ENCODE data around the gene FCHSD1. TPM values are rescaled to one million over a fixed set of nuclear protein-coding genes. Genes with fewer than 3 reads are reported as not detected.

Gene FCHSD1
- total RNA-seq, 2 donors from 2014 or later, result 24.9 to 30.2 TPM

- Histone ChIP-seq H3K27ac (no peak overlapping the region), H3K9me3 (no peaks in the 10 kb centered on the region), H3K4me1 (replicated peaks) (no peaks in the 10 kb centered on the region), H3K36me3 (no peaks in the 10 kb centered on the region), H3K4me3 (no peak overlapping the region), H3K27me3 (replicated peaks; ENCODE audit: insufficient read depth) (peaks cover 4% of the 10 kb centered on the region)
- DNase-seq (ENCODE audit: low spot score), result no peak
- intact Hi-C loops (cut with DNase I), result no loop called here
- no peak for TF ChIP-seq POLR2AphosphoS5 (IDR thresholded peaks at IDR 0.05)
- TF ChIP-seq CTCF (IDR thresholded peaks at IDR 0.05), result no peak
- no peak for TF ChIP-seq POLR2A (IDR thresholded peaks at IDR 0.05)
- 61% methylated on average over 5 of the region's 5 CpGs for WGBS
Observed at GRCh38 chr5:141694479-141694878, 43.3 kb upstream of the FCHSD1 start.

- intact Hi-C loops (cut with DNase I), result loop anchor here (2.0 kb wide), 2 partner anchors 186 to 268 kb away; partner anchors contain the start of gene PCDH1
- Histone ChIP-seq H3K4me1 (replicated peaks) (no peaks in the 10 kb centered on the region), H3K27me3 (replicated peaks; ENCODE audit: insufficient read depth) (no peaks in the 10 kb centered on the region), H3K36me3 (no peaks in the 10 kb centered on the region), H3K9me3 (no peaks in the 10 kb centered on the region), H3K27ac (no peak overlapping the region), H3K4me3 (no peak overlapping the region)
- TF ChIP-seq POLR2AphosphoS5 (IDR thresholded peaks at IDR 0.05) (no peak), CTCF (IDR thresholded peaks at IDR 0.05) (no peak), POLR2A (IDR thresholded peaks at IDR 0.05) (no peak)
- WGBS, result 75% methylated on average over 25 of the region's 25 CpGs
- no peak for DNase-seq (ENCODE audit: low spot score)
Observed at GRCh38 chr5:141692919-141693725, 41.9 kb upstream of the FCHSD1 start.

- no peaks in the 10 kb centered on the region for H3K36me3 ChIP-seq
- peak overlapping the region; percentile 9 to 22 for H3K4me3 ChIP-seq
- no peaks in the 10 kb centered on the region for H3K4me1 ChIP-seq (replicated peaks)
- H3K27ac ChIP-seq, result no peak overlapping the region
- intact Hi-C loops (cut with DNase I), result loop anchor here (2.0 kb wide), 2 partner anchors 186 to 268 kb away; partner anchors contain the start of gene PCDH1
- no peaks in the 10 kb centered on the region for H3K9me3 ChIP-seq
- DNase-seq (ENCODE audit: low spot score), result no peak
- TF ChIP-seq CTCF (IDR thresholded peaks at IDR 0.05), result no peak
- no peak for TF ChIP-seq POLR2A (IDR thresholded peaks at IDR 0.05)
- TF ChIP-seq POLR2AphosphoS5 (IDR thresholded peaks at IDR 0.05), result no peak
- no peaks in the 10 kb centered on the region for H3K27me3 ChIP-seq (replicated peaks; ENCODE audit: insufficient read depth)
- 25% methylated on average over 5 of the region's 5 CpGs for WGBS
Observed at GRCh38 chr5:141692533-141692888, 41.3 kb upstream of the FCHSD1 start.

DNA sequence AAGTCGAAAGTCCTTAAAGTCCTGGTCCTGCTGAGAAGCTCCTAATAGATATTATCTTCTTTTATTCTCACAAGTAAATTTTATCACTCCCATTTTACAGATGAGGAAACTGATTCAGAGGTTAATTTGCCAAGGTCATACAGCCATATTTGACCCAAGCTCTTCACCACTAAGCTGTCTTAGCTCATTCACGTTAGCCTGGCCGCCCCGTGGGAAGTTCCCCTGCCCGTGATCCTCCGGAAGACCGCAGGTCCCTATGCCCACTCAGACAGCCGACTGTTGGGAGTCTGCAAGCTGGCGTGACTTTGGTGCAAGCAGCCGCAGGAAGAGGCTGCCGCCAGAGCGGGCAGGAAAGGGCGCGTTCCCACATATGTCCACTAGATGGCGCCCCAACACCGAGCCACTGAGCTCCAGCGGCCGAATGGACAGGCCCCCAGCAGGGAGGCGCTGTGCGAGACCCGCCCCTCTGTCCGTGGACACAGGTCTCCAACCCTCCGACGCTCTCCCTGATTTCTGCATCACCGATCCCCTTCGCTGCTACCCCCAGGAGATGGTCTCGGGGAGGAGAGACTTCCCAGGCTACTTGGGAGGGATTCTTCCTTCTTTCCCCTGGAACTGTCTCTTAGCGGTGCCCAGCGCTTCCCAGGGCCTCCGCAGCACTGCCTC is 40.8 kb upstream of the FCHSD1 start:
- peak; percentile 83 for DNase-seq (ENCODE audit: low spot score)
- Histone ChIP-seq H3K27me3 (replicated peaks; ENCODE audit: insufficient read depth) (no peaks in the 10 kb centered on the region), H3K27ac (no peak overlapping the region), H3K36me3 (no peaks in the 10 kb centered on the region), H3K4me1 (replicated peaks) (no peaks in the 10 kb centered on the region), H3K9me3 (no peaks in the 10 kb centered on the region), H3K4me3 (peak overlapping the region; percentile 9 to 22)
- intact Hi-C loops (cut with DNase I), result loop anchor here (2.0 kb wide), 2 partner anchors 187 to 269 kb away; partner anchors contain the start of gene PCDH1
- TF ChIP-seq POLR2A (IDR thresholded peaks at IDR 0.05), result no peak
- peak; percentile 96 to 99 (median 98) for TF ChIP-seq CTCF (IDR thresholded peaks at IDR 0.05)
- TF ChIP-seq POLR2AphosphoS5 (IDR thresholded peaks at IDR 0.05), result peak; percentile 67
- 3% methylated on average over 30 of the region's 30 CpGs for WGBS

All from prostate gland (tissue), 2 donors.